ENCODE measurements around the gene RAB9A. TPM values are rescaled to one million over a fixed set of nuclear protein-coding genes. Genes with fewer than 3 reads are reported as not detected.
A peak's percentile ranks its signal among the peaks of the same experiment; 100 is the strongest.

The RAB9A gene
- total and polyA plus RNA-seq, 10 of the 15 experiments (the other 5 are each of a cell fraction or from before 2014, with no cell fraction given), result 42.1 to 142 (median 49.9) TPM

DNA sequence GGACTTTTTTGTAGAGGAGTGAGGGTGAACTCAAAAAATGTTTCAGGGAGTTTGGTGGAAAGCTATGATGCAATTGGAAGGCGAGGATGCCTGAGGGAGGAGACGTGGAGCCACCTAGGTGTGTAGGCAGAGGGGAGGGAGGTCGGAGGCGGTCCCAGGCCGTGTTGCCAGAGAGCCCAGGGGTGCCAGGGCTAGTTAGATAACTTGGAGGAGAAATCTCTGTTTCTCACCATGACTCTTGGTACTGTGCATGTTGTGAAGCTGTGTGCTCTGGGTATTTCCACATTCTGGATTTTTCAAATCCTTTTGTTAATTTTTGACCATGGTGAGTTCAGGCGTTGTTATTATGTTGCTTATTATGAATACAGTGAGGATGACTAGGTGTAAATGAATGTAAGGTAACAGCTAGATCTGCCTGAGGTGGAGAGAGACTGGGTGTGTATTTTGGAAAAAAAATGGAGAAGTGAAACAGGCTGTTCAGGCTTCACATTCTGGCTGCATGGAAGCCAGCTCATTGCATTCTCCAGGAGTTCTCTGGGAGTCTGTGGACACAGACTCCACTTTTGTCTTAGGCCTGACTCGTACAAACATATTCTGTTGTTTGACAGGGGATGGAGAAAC lies 4.5 kb downstream of the RAB9A start:
- TF ChIP-seq, protein P1, sequence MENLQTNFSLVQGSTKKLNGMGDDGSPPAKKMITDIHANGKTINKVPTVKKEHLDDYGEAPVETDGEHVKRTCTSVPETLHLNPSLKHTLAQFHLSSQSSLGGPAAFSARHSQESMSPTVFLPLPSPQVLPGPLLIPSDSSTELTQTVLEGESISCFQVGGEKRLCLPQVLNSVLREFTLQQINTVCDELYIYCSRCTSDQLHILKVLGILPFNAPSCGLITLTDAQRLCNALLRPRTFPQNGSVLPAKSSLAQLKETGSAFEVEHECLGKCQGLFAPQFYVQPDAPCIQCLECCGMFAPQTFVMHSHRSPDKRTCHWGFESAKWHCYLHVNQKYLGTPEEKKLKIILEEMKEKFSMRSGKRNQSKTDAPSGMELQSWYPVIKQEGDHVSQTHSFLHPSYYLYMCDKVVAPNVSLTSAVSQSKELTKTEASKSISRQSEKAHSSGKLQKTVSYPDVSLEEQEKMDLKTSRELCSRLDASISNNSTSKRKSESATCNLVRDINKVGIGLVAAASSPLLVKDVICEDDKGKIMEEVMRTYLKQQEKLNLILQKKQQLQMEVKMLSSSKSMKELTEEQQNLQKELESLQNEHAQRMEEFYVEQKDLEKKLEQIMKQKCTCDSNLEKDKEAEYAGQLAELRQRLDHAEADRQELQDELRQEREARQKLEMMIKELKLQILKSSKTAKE (IDR thresholded peaks at IDR 0.05; ENCODE audit: low read depth, poor library complexity, severe bottlenecking), result no peak
- peak; percentile 73 to 80 for TF ChIP-seq IKZF2 (IDR thresholded peaks at IDR 0.05)
- TF ChIP-seq EP300 (IDR thresholded peaks at IDR 0.05; ENCODE audit: borderline replicate concordance in 1 of 2, control insufficient read depth in 1 of 2, low read depth in 2 of 2, low read length in 2 of 2), result 0 out of 4 replicates have a peak, but pooled peaks of 1 of the 2 experiments have one; percentile 25
- TF ChIP-seq, protein P2, sequence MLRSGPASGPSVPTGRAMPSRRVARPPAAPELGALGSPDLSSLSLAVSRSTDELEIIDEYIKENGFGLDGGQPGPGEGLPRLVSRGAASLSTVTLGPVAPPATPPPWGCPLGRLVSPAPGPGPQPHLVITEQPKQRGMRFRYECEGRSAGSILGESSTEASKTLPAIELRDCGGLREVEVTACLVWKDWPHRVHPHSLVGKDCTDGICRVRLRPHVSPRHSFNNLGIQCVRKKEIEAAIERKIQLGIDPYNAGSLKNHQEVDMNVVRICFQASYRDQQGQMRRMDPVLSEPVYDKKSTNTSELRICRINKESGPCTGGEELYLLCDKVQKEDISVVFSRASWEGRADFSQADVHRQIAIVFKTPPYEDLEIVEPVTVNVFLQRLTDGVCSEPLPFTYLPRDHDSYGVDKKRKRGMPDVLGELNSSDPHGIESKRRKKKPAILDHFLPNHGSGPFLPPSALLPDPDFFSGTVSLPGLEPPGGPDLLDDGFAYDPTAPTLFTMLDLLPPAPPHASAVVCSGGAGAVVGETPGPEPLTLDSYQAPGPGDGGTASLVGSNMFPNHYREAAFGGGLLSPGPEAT (IDR thresholded peaks at IDR 0.05; ENCODE audit: low read depth), result peak; percentile 14; the same call in 1 of the 2 replicates
- peak; percentile 90 for TF ChIP-seq SPI1 (IDR thresholded peaks at IDR 0.05; ENCODE audit: borderline replicate concordance, insufficient read depth, low read depth, low read length)
- TF ChIP-seq KAT2A (conservative IDR thresholded peaks at IDR 0.05; ENCODE audit: control insufficient read depth, low read depth, low read length), result no peak
- TF ChIP-seq IRF4 (IDR thresholded peaks at IDR 0.05; ENCODE audit: low read depth, low read length), result 0 out of 2 replicates have a peak, but pooled peaks have one; percentile 28
- 0 out of 2 replicates have a peak, but pooled peaks have one; percentile 24 for TF ChIP-seq DPF2 (IDR thresholded peaks at IDR 0.05)
- TF ChIP-seq KDM1A (IDR thresholded peaks at IDR 0.05; ENCODE audit: borderline replicate concordance), result no peak
- Histone ChIP-seq H3K9ac (ENCODE audit: control insufficient read depth, insufficient read depth, low read length) (peak overlapping the region; percentile 67), H3K4me1 (ENCODE audit: control insufficient read depth, insufficient read depth, low read length) (peaks cover 27% of the 10 kb centered on the region), H2AFZ (ENCODE audit: control insufficient read depth, low read depth, low read length) (no peak overlapping the region), H3K9me3 (replicated peaks; ENCODE audit: control insufficient read depth, insufficient read depth, low read length) (no peaks in the 10 kb centered on the region; the same call in 2 of the 3 replicates), H3K4me2 (ENCODE audit: control insufficient read depth, insufficient read depth) (peak overlapping the region; percentile 78), H3K79me2 (ENCODE audit: control insufficient read depth, insufficient read depth, low read length) (peaks cover 95% of the 10 kb centered on the region), H3K27ac (ENCODE audit: control insufficient read depth, insufficient read depth) (peak overlapping the region; percentile 69), H3K4me3 (peak overlapping the region; percentile 66), H3K36me3 (ENCODE audit: control insufficient read depth in 2 of 2, insufficient read depth in 2 of 2, low read length in 1 of 2) (no peaks in the 10 kb centered on the region; a peak in 1 of 4 replicates), H4K20me1 (ENCODE audit: control insufficient read depth, insufficient read depth) (0 out of 2 replicates have a peak, but pooled peaks cover 2% of the 10 kb centered on the region), H3K27me3 (replicated peaks in 1 of 2; ENCODE audit: control insufficient read depth in 2 of 2, insufficient read depth in 2 of 2, low read length in 1 of 2) (no peaks in the 10 kb centered on the region)
- SMC1A ChIA-PET (ENCODE audit: uncharacterized antibody, unreplicated experiment), result interaction anchor here (0.6 to 13.8 kb wide), 10 partner anchors 8 to 65 kb away, joined by 3 to 198 read pairs (median 6); partner anchors contain the start of genes OFD1 and TRAPPC2
- BruUV-seq (replicated peaks), result no TSS peak
- ATAC-seq (peak; percentile 14), FAIRE-seq (peak; percentile 23), DNase-seq (ENCODE audit: low read depth, low spot score) (no peak)
- in situ Hi-C loops (cut with MboI) (no loop called here), intact Hi-C loops (cut with micrococcal nuclease; ENCODE audit: unreplicated experiment) (loop anchor here (1.0 to 10.0 kb wide), 2 partner anchors 35 to 739 kb away; no protein-coding TSS in a partner anchor)
- POLR2A ChIA-PET, result interaction anchor here (0.8 to 10.2 kb wide), 6 partner anchors 23 to 62 kb away, joined by 3 to 130 read pairs (median 7); partner anchors contain the start of genes OFD1 and TRAPPC2
- CTCF ChIA-PET, result interaction anchor here (1.3 to 10.2 kb wide), 8 partner anchors 8 to 747 kb away, joined by 3 to 89 read pairs (median 6); partner anchors contain the start of genes OFD1 and TRAPPC2
- WGBS (ENCODE audit: insufficient coverage, insufficient replicate concordance, low lambda C conversion rate, missing lambda C conversion rate), result 20% methylated on average over 7 of the region's 7 CpGs
- RAD21 ChIA-PET (ENCODE audit: unreplicated experiment), result interaction anchor here (0.7 to 11.4 kb wide), 12 partner anchors 8 to 606 kb away, joined by 3 to 201 read pairs (median 6); partner anchors contain the start of genes GEMIN8, OFD1, TCEANC and TRAPPC2
